CD4-positive, alpha-beta T cell treated with Interleukin-6 at 100 ng/mL for 8 hours (primary cell): Measurements from ENCODE around the gene ANKRD36C.
"Not testable (repeated sequence)": the region's sequence is repeated elsewhere in the genome, so short reads cannot be mapped to it uniquely, and the experiment has no call there.

ENCODE experiments used
- DNase-seq: peaks from one replicate; pipeline ENCODE4 v3.0.0-alpha.2; 2020; ENCODE audit warnings: mixed read lengths, low spot score

ANKRD36C gene

DNA sequence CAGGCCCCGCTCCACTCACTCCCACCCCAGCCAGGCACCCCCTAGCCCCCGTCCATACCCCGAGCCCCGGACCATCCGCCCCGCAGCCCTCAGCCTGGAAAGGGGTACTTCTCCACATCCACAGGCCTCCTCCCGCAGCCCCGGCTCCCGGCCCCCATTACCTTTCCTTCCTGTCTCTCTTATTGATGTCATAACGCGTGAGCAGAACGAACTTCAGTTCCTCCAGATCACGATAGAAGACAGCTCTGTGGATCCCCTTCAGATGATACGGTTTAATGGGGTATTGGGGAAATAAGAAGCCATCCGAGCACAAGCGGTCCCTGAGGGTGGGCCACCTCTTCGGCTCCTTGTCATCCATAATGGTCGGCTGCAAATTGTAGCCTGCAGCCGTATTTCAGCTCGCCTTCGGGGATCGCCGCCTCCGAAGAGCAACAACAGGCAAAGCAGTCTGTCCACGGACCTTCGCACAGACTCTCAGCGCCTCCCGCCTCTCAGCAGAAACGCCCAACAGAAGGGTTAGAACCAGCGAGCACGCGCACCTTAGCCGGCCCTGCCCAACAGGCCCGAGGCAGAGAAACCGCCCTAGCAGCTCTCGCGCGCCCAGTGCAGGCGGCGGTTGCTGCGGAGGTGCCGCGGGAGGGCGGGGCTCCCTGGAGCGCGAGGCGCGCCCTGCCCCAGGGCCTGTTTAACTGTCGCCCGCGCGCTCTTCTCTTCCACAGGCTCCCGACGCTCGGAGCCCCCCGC is at the start of gene ANKRD36C:
Gene ANKRD36C, minus strand, starts transcription at position 474 of the 744 bp plus-strand sequence. Its CDS starts 116 bp downstream, at position 358.
- DNase-seq, result peak; percentile 3

DNA sequence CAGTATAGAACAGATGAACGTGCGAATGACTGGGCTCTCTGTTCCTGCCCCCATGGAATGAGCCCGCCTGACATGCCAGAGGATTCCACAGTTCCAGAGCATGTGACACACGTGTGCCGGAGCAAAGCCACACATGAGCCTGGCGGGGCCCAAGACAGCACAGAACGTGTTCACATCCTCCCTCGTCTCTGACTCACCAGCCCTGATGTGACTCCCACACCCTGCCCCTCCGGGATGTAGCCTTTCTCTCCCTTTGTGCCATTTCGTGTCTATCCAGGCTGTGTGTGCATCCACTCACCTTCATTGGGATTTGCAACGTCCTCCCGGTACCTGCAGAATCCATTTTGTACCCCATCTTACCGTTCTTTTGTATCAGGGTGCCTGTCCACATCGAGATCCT is 43.9 kb upstream of the ANKRD36C start:
- not testable (repeated sequence) for DNase-seq

DNA sequence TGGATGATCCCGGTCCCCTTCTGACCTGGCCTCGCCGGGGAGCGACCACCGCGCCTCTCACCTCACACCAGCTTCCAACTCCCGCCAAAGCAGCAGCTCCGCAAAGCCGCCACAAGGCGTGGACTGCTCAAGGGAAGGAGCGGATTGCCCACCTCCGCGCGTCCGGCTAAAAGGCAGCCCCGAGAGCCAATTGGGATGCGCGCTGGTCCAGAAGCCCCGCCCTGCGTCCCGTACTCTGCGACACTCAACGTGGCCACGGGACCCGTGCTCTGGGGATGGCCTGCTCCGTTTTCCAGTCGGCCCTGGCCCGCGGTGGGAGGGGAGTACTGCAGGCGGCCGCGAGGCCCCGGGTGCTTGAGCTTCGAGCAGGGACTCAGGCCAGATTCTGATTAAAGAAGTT is 43.2 kb upstream of the ANKRD36C start, which contains the start of gene GPAT2:
Gene GPAT2, minus strand, starts transcription at position 125 of the 400 bp plus-strand sequence. CDS start 2,557 bp downstream, outside the sequence.
- DNase-seq, result not testable (repeated sequence)

DNA sequence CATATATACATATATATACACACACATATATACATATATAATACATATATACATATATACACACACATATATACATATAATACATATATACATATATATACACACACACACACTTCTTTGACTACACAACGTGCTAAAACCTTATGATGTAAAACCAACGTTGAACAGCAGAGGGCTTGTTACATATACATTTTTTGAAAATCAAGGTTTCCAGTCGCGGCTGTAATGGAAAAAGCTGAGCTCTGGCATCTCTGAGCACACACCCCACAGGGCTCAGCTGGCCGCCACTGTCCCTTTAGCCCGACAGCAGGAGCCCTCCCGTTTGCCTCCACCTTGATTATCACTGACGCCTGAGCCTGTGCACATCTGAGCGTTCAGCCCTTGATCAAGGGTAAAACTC is 42.4 kb upstream of the ANKRD36C start:
- not testable (repeated sequence) for DNase-seq

DNA sequence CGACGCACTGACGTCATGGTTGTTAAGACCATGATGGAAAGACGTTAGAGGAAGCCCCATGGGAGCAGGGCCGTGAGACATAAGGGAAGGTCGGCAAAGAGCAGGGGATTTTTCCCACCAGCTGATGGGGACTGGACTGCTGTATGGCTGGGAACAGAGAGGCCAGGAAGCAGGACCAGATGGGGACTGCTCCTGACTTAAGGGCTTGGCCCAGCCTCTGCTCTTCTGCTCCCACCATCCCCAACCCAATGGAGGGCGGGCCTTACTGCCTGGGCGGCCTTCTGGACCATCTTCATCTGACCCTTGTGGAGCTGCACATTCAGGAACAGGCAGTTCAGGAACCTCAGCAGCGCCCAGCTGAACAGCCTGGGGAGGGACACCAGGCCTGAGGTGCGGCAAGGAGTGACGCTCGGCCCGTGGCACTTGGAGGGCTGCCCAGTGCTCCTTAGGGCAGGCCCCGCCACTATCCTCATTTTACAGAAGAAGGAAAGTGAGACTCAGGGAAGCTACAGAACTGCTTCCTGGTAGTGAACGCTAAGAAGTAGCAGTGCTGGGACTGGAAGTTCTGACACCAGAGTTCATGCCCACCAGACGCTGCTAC is 36.2 kb upstream of the ANKRD36C start:
- not testable (repeated sequence) for DNase-seq

DNA sequence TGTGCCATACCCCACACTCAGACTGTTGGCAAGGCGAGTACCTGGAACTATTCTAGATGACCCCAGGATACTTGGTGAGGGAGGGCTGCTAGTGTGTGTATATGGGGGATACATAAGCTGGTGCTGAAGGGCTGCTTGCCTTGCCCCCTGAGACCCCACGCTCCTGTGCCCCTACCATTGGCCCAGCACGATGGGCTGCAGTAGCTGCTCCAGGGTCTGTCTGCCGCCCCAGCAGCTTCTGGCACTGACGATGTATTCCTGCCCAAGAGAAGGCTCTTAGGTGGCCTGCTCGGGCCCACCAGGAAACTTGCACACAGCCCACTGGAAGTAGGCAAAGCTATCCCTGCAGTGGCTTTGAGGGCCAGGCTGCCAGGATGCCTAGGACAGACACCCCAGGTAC is 34.1 kb upstream of the ANKRD36C start:
- not testable (repeated sequence) for DNase-seq

DNA sequence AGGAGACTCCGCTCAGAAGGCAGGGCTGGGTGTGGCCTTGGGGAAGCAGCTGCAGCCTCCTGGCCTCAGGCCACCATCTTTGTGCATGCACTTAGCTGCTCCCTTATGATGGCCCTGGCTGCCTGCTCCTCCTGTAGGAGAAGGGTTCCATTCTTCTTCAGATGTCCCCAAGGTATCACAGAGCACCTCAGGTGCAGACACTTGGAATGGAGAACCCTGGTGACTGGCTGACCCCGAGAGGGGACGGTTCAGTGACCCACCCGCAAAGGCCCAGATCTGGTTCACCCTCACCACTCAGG is 33.5 kb upstream of the ANKRD36C start:
- DNase-seq, result no peak

DNA sequence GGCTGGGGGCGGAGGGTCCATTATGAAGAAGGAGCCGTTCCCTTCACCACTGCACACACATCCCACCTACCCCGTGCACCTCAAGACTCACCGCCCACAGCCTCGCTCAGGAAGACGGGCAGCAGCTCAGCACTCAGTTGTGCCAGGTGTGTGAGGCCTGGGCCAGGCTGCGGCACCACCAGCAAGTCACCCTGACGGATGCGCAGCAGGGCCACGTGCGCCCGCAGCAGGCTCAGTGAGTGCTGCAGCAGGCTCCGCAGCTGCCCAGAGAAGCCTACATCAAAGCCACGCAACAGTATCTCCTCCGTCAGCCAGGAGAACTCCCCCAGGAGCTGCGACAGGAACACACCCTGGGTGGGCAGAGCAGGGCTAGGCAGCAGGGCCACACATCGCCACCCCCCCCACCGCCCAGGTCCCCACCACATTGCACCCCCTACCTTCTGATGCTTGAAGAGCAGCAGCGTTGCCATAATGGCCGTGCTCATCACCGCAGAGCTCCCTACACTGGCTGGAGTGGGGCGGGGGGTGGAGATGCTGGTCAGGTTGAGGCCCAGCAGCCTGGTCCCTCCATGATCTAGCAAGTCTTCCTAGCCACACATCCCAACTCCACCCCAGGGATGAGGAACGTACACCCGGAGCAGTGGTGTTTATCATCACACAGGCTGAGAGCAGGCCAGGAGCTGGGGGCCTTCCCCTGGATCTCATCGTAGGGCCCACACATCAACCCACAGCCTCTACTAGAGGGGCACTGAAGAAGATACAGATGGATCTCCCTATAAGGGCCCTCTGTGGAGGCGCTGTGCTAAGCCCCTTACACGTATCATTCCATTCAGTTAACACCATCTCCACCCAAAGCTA is 32.9 kb upstream of the ANKRD36C start:
- no peak for DNase-seq

DNA sequence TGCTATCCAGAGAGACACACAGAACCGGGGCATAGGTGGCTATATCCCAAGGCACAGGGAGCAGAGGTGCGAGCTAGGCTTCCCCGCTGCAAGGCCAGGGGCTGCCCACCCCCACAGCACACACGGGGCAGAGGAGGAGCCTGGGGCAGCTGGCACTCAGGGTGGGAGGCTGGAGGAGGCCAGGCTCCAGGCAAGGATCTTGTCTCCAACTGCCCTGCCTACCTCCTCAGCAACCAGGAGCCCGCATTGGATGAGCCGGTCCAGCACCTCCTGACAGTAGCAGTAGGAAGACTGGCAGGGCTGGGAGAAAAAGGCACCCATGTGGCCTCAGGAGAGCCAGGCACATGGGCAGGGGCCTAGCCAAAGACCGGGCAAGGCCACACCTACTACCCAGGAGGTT is 32.1 kb upstream of the ANKRD36C start:
- DNase-seq, result not testable (repeated sequence)

DNA sequence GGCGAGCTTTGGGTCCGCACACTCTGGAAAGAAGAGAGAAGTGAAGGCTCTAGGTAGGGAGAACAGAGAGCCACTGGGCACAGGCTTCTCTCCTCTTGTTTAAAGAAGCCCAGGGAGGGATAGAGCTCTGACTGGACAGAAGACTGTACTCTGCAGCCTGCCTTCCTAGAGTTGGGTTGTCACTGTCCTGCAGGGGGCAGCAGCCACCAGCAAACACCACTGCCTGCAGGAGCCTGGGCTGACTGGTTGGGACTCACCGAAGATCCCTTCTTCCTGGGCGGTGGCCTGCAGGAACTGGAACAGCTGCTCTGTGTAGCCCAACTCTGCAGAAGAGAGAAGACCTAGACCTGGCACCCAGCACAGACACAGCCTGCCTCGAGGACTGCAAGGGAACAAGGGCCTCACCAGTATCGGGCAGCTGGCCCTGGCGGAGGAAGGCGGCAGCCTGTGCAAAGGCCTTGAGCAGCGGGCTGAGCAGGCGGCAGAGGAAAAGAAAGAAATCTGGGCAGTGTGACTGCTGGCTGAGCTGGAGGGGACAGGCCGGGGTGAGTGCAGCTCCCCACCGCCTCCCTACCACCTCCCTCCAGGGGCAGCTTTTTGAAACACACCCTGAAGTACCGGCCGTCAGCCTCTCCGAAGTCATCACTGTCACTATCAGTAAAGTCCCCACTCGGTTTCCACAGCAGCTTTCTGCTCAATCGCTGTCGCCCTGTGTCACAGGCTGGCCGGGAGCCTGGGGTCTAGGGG is 31.2 kb upstream of the ANKRD36C start:
- peak; percentile 69 for DNase-seq

DNA sequence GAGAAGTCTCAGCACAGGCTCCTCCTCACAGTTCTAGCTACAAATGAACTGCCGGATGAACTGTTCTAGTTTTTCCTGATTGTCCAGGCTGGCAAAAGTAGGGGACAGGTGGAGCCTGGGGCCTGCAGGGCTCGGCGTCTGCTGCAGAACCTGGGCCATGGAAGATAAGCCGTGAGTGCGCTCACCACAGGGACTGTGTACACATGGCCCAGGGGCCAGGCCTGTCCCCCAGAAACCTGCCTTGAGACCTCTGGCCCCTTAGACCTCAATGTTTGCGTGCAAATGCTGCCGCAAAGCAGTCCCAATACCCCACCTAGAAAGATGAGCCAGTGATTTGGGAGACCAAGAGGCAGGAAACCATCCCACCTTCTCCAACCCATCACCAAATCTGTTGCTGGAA is 30.5 kb upstream of the ANKRD36C start:
- DNase-seq, result not testable (repeated sequence)

DNA sequence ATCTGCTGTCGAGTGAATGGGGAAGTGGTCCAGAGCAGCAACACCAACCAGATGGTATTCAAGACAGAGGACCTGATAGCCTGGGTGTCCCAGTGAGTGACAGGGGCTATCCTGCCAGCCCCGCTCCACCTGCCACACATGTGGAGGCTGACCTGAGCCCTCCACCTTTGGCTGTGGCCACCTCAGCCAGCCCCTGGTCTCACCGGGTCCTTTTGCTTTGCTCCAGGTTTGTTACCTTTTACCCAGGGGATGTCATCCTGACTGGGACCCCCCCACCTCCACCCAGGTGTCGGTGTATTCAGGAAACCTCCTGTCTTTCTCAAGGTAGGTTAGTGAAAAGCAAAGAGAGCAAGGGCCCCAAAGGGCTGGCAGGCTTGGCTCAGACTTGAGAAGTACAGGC is 29.5 kb upstream of the ANKRD36C start:
- DNase-seq, result not testable (repeated sequence)

DNA sequence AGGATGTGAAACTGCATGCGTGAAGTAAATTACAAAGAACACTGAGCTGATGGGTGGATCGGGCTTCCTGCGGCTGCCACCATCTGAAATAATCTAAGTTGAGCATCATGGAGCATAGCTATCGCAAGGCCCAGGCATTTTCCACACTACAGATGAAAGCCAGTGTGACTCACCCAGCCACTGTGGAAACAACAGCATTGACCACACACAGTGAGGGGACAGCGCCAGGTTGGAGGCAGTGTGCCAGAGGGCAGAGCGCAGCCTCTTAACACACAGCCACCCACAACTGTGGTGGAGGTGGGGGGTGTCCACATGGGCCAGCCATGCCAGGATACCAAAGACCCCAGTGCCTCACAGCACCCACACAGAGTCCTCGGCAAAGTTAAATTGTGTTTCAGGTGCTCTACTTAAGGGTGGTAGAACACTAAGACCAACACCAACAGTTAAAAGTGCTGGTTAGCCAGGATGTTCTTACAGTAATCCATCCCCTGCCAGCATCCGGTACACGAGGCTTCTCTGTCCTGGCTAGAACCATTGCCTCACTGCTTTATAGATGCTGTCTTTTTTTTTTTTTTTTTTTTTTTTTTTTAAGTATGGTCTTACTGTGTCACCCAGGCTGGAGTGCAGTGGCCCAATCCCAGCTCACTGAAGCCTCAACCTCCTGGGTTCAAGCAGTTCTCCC is 28.4 kb upstream of the ANKRD36C start:
- not testable (repeated sequence) for DNase-seq

DNA sequence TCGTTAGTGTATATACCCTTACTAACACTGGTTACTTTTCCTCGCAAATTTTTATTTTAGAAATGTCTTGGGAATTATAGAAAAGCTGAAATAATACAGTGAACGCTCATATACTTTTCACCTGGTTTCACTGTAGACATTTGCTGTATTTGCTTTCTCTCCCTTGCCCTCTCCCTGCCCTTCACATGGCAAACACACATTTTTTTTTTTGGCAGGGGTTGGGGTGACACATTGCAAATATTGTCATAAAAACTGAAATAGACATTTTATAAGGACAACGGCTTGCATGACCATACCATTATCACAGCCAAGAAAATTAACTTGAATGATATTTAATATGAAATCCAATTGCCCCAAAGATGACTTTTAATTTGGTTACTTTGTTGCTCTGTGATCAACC is 24.7 kb upstream of the ANKRD36C start:
- not testable (repeated sequence) for DNase-seq

DNA sequence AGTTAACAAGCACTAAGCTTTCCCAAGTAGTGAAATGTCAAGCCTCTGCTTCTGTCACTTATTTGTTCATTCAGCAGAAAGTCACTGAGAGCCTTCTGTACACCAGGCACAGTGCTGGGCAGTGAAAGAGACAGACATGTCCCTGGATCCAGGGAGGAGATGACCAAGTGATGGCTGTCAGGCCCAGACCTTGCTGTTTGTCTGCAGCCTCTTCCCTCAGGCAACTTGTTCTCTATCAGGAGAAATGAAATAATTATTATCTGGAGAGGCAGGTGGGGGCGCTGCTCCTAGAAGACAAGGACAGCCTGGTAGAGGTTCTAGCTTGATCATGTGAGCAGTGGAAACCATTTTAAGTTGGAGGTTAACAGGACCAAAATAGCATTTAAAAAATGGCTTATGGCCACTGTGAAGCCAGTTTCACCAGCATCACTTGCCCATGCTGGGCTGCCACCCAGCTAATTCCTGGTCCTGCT is 21.2 kb upstream of the ANKRD36C start:
- not testable (repeated sequence) for DNase-seq

DNA sequence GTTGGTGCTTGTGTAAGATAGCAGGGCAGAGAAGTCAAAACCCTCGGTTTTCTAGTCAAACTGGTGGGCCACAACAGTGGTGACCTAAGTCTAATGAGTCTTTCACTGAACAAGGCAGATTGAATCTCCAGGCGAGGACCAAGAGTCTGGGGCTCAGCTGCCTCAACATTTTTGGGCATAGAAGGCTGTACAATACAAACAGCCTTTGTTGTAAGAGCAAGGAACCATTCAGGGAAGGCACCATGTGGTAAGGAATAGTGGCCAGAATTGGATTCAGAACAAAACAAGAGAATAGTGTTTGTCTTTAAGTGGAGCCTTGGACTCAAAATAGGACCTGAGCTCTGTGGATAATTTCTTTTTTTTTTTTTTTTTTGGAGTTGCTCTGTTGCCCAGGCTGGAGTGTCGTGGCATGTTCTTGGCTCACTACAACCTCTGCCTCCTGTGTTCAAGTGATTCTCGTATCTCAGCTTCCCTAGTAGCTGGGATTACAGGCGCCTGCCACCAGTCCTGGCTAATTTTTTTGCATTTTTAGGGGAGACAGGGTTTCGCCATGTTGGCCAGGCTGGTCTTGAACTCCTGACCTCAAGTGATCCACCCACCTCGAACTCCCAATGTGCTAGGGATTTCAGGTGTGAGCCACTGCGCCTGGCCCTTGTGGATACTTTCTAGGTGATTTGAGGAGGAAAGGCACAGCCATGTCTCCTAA is 20.6 kb upstream of the ANKRD36C start:
- DNase-seq, result not testable (repeated sequence)

DNA sequence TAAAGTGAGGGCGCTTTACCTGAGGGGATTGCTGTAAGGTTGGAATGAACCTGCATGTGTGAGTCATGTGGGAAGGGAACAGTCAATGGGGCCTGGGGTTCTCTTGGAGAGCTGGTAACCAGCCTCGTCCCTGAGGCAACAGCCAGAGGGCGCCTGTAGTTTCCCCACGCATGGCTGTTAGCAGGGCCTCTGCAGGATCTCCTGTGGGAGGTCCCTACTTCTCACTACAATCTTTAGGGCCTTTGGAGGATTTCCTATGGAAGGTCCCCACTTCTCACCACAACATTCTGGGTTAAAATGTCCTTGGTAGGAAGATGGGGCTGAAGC is 19.5 kb upstream of the ANKRD36C start:
- not testable (repeated sequence) for DNase-seq

DNA sequence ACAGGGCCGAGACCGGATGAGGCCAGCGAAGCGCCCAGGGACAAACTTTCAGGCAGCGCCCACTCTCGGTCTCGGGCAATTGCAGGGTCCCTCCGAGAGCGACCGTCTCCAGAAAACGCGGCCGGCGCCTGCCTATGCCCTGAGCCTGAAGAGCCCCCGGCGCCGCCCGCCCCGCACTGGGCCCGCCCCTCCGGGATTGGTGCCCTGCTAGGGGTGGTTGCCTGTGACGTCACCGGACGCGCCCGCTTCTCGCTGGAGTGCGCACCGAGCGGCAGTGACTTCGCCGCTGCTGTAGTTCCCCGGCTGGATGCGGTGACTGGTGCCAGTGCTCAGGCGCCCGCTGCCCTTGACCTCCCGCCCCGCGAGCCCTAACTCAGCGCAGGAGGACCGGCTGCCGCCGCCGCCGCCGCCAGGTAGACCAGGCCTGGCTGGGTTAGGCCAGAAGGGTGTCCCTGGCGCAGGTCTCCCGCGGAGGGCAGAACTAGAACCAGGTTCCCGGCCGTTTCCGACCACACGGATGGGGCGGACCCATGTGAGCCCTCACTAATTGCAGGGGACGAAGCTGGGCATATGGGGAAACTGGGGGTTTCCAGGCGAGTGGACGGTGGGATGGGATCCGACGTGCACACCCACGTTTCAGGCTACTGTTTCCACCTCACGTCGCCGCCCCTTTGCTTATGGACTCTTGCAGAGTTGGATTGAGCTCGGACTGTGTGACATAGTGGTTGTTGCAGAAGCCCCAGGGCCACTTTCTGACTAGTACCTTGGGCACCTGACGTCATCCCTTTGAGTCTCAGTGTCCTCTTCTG is 18.9 kb upstream of the ANKRD36C start:
- peak; percentile 95 for DNase-seq

DNA sequence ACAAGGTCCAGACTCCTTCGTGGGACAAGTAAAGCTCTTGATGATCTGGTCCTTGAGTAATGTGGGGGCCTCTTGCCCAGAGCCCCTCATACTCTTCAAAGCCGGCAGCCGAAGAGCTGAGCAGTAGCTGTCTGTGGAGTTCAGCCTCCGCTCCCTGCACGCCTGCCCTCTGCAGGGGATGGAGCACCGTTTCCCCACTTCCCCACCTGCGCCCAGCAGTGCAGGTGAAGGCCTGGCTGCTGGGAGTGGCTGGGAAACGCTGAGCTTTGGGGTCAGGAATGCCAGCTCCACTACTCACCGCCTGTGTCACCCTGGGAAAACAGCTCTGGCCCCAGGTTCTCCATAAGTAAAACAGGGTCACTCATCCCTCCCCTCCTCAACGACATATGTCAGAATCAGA is 18.2 kb upstream of the ANKRD36C start:
- DNase-seq, result not testable (repeated sequence)

DNA sequence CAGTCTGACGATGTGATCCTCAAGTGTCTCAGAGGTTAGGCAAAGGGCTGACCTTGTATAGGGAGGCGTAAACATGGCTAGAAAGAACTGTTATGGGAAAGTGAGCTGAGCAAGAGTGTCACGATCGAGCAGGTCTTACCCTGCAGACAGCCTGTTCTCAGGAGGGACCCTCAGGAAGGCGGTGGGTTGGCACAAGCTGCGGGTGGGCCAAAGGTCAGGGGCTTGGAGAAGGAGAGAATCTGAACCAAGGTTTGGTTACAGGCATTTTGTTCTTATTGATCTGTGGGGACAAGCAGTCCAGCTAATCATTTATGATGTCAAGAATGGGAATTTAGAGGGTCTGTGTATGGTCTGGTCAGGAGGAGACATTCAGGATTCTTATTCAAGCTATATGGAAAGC is 16.4 kb upstream of the ANKRD36C start:
- DNase-seq, result not testable (repeated sequence)
